Activated CD4-positive, alpha-beta T cell treated with anti-CD3 and anti-CD28 coated beads, Interleukin-2, amount 50 U/mL, for 16 hours (primary cell): Measurements from ENCODE around the gene HIPK4.

ENCODE experiments used
- DNase-seq: peaks from one replicate; pipeline ENCODE4 v3.0.0-alpha.2; 2020

Gene HIPK4

GRCh38 chr19:40365613-40366401, 24.2 kb downstream of the HIPK4 start:
- peak; percentile 58 for DNase-seq

GRCh38 chr19:40365010-40365409, 25.0 kb downstream of the HIPK4 start:
- no peak for DNase-seq

- peak; percentile 27 for DNase-seq
Observed at GRCh38 chr19:40363069-40363468, 26.9 kb downstream of the HIPK4 start.

GRCh38 chr19:40362160-40362559, 27.8 kb downstream of the HIPK4 start:
- no peak for DNase-seq

- DNase-seq: no peak
Observed at GRCh38 chr19:40360708-40361241, 29.2 kb downstream of the HIPK4 start.

- DNase-seq: no peak
Observed at GRCh38 chr19:40360020-40360707, 29.8 kb downstream of the HIPK4 start.

- no peak for DNase-seq
Observed at GRCh38 chr19:40358773-40359172, 31.2 kb downstream of the HIPK4 start.

- DNase-seq: no peak
Observed at GRCh38 chr19:40357640-40358039, 32.3 kb downstream of the HIPK4 start.

GRCh38 chr19:40356681-40357595, 33.0 kb downstream of the HIPK4 start:
- no peak for DNase-seq

- DNase-seq: no peak
Observed at GRCh38 chr19:40355975-40356680, 33.9 kb downstream of the HIPK4 start.

- DNase-seq: peak; percentile 13
Observed at GRCh38 chr19:40348961-40349507, 40.9 kb downstream of the HIPK4 start.

GRCh38 chr19:40348125-40348913, 41.7 kb downstream of the HIPK4 start, which contains the start of the genes C19orf47 and PLD3:
TSS of gene C19orf47 (minus strand) at chr19:40348397. CDS start at chr19:40341857, 6,540 bp downstream.
TSS of gene PLD3 (plus strand) at chr19:40348695. CDS start at chr19:40366484, 17,789 bp downstream.
- DNase-seq: peak; percentile 99

GRCh38 chr19:40344422-40344821, 45.6 kb downstream of the HIPK4 start:
- DNase-seq: no peak

GRCh38 chr19:40342644-40343311, 47.2 kb downstream of the HIPK4 start:
- no peak for DNase-seq

- no peak for DNase-seq
Observed at GRCh38 chr19:40341601-40342482, 48.1 kb downstream of the HIPK4 start.

GRCh38 chr19:40339018-40339728, 50.8 kb downstream of the HIPK4 start:
- DNase-seq: no peak

GRCh38 chr19:40337594-40337993, 52.4 kb downstream of the HIPK4 start:
- DNase-seq: no peak

- no peak for DNase-seq
Observed at GRCh38 chr19:40337107-40337506, 52.9 kb downstream of the HIPK4 start.

- DNase-seq: no peak
Observed at GRCh38 chr19:40336601-40336900, 53.4 kb downstream of the HIPK4 start.
